Middle frontal gyrus (tissue), 1 donor: ENCODE results near the gene GUSB.
"Not testable (repeated sequence)": the region's sequence is repeated elsewhere in the genome, so short reads cannot be mapped to it uniquely, and the experiment has no call there.

Experiments used
- DNase-seq: peaks from one replicate; pipeline ENCODE4 v3.0.0-alpha.2; 2015; ENCODE audit warnings: low spot score; ENCODE audit errors: extremely low spot score

The GUSB gene

DNA sequence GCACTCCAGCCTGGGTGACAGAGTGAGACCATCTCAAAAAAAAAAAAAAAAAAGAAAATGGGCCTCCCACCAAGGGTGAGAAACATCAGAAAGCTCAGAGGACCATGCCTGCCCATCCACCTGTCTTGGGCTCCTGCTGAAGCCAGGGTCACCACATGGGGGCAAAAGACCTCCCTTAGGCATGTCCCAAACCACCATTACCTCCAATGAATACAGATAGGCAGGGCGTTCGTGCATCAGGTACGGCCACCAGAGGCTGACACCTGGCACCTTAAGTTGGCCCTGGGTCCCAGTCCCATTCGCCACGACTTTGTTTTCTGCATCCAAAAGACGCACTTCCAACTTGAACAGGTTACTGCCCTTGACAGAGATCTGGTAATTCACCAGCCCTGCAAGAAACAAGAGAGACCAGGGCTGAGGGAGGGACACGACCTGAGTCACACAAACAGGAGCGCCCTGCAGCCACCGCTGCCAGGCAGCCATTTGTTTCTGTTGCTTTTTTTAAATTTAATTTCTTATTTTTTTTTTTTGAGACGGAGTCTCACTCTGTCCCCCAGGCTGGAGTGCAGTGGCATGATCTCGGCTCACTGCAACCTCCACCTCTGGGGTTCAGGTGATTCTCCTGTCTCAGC lies 6.1 kb downstream of the GUSB start:
- no peak for DNase-seq

- DNase-seq = no peak
Measured at GRCh38 chr7:65974876-65975275, 7.1 kb downstream of the GUSB start.

GRCh38 chr7:65974191-65974801 lies 7.7 kb downstream of the GUSB start:
- no peak for DNase-seq

DNA sequence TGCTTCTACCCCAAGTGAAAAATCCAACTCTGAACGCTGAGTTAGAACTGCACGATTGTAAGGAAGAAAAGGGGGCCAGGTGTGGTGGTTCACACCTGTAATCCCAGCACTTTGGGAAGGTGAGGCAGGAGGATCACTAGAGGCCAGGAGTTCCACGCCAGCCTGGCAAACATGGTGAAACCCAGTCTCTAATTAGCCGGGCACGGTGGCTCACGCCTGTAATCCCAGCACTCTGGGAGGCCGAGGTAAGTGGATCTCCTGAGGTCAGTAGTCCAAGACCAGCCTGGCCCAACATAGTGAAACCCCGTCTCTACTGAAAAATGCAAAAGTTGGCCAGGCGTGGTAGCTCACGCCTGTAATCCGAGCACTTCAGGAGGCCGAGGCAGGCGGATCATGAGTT lies 9.0 kb downstream of the GUSB start:
- no peak for DNase-seq

GRCh38 chr7:65971021-65971420 lies 11.0 kb downstream of the GUSB start:
- DNase-seq = no peak

GRCh38 chr7:65968256-65969185 lies 13.5 kb downstream of the GUSB start:
- no peak for DNase-seq

DNA sequence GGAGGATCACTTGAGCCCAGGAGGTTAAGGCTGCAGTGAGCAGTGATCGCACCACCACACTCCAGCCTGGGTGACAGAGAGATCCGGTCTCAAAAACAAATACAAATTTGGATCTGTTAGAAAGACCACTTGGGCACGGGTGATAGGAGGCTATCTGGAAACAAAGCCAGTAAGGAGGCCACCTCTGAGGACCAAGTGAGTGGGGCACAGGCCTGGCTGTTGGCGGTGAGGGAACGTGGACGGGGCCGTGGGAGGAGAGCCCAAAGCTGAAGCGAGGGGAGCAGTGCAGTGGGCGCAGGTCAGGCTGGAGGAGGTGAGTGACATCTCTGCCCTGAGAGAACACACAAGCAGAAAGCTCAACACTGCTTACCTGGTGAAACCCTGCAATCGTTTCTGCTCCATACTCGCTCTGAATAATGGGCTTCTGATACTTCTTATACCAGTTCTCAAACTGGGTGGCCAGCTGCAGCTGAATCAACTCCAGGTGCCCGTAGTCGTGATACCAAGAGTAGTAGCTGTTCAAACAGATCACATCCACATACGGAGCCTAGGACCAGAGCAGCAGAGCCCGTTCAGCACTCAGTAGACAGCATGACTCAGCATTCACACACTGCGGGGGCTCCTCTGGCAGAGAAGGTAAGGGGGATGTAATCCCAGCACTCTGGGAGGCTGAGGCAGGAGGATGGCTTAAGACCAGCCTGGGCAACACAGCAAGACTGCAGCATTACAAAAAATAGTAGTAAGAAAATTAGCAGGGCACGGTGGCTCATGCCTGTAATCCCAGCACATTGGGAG lies 14.5 kb downstream of the GUSB start:
- DNase-seq = no peak

DNA sequence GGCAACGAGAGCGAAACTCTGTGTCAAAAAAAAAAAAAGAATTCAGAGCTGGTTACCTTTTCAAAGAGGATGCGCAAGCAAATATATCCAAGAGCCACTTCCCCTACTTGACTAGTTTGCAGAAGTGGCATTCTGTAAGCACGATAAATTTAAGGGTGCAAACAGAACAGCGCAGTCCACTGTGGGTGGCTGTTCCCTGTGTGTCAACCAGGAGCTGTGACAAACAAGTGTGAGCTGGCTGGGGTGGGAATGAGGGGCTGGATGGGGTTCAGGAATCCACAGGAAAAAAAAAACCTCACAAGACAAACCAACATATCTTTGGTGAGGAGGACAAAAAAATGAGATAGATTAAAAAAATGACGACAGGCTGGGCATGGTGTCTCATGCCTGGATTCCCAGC lies 15.9 kb downstream of the GUSB start:
- no peak for DNase-seq

GRCh38 chr7:65964671-65965070 lies 17.3 kb downstream of the GUSB start:
- DNase-seq = not testable (repeated sequence)

DNA sequence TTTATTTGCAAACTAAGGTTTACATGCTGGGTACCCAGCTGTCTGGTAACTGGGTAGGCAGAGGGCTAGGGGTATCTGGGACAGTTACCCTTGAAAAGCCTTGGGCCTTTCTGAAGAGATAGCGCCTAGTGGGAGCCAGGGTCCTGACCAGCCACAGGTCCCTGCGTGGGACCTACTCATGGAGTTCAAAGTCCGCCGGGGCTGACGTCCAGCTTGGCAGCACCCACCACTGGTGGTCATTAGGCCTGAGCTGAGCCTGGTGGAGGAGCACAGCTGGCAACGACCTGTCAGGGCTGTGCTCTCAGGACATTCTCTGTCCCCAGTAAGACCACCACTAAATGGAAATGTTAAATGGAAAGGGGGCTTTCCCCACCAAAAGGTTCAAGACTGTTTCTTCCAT lies 20.0 kb downstream of the GUSB start:
- no peak for DNase-seq

GRCh38 chr7:65960351-65961074 lies 21.5 kb downstream of the GUSB start:
- no peak for DNase-seq

- DNase-seq = no peak
Measured at GRCh38 chr7:65955718-65956117, 26.3 kb downstream of the GUSB start.

- no peak for DNase-seq
Measured at GRCh38 chr7:65953890-65954450, 28.0 kb downstream of the GUSB start.

GRCh38 chr7:65953001-65953720 lies 28.9 kb downstream of the GUSB start:
- no peak for DNase-seq

GRCh38 chr7:65951837-65952578 lies 30.0 kb downstream of the GUSB start:
- DNase-seq = no peak

- no peak for DNase-seq
Measured at GRCh38 chr7:65946904-65947303, 35.1 kb downstream of the GUSB start.

- DNase-seq = not testable (repeated sequence)
Measured at GRCh38 chr7:65945787-65946186, 36.2 kb downstream of the GUSB start.

DNA sequence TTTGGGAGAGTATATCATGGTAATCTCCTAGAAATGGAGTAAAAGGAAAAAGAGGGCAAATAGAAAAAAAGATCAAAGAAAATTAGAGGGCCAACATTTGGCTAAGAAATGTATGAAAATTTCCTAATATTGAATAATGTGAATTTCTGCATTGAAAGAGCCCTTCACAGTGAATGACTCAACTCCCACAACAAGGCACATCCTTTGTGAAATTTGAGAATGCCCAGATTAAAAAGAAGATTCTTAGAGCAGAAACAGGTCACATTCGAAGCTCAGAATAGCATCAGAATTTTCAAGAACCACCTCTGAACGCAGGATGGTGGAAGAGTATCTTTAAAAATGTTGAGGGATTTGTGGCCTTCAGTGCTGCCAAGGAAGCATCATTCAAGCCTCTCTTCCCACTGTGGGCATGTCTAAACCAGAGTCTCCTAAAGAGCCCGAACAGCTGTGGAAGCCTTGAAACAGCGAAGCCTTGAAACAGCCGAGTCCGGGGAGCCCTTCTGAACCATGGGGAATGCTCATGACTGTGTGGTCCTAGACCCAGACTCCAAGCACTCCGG lies 43.6 kb downstream of the GUSB start:
- DNase-seq = no peak

DNA sequence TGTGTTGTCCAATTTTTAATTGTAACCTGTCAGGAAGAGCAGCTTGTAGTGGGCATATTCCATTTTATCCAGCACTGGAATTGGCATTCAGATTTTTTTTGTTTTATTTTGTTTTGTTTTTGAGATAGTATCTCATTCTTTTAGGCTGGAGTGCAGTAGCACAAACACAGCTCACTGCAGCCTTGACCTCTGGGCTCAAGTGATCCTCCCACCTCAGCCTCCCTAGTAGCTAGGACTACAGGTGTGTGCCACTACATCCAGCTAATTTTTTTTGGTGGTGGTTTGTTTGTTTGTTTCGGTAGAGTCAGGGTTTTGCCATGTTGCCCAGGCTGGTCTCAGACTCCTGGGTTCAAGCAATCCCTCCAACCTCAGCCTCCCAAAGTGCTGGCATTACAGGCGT lies 44.7 kb downstream of the GUSB start:
- DNase-seq = no peak
